ENCODE measurements around the gene SEPTIN12. TPM values are rescaled to one million over a fixed set of nuclear protein-coding genes. Genes with fewer than 3 reads are reported as not detected.

Gene SEPTIN12
- total RNA-seq, 2 donors from 2014 or later = not detected

DNA sequence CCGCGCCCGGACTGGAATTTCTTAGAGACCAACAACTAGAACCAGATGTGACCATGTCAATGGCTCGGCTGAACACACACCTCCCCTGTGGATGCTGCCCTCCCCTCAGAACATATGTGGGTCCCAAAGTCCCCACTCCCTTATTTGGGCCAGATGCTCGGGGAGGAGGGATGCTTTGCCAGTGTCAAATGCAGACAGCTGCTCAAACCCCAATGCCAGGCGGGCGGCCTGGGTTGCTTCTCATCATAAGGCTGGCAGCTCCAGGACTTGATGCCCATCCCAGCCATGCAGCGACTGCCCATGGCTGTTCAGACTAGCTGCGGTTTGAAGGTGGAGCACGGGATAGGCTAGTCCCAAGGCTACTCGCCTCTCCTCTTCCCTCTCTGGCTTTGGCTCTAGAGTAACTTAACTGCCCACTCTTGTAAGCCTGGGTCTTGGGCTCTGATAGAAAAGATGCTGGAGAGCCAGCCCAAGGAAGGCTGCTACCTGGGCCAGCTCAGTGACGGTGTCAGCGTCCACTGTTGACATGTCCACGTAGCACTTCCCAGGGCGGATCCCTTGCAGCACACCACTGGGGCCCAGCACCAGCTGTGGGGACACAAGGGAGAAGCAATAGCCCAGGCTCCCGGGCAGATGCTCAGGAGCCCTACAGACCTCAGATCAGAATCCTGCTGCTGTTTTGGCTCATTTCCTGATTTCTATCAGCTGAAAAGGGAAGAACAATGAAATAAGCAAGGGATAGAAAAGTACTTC lies 25.3 kb upstream of the SEPTIN12 start:
- H3K27me3 Mint-ChIP-seq = no peaks in the 10 kb centered on the region
- DNase-seq (ENCODE audit: low spot score) (no peak), ATAC-seq (no peak)
- H3K4me3 Mint-ChIP-seq = no peak overlapping the region
- no peak overlapping the region for H3K27ac Mint-ChIP-seq
- H3K36me3 Mint-ChIP-seq = peaks cover 7% of the 10 kb centered on the region
- H3K4me1 Mint-ChIP-seq (ENCODE audit: low read depth in 2 of 2) = no peaks in the 10 kb centered on the region
- no peaks in the 10 kb centered on the region for H3K9me3 Mint-ChIP-seq

DNA sequence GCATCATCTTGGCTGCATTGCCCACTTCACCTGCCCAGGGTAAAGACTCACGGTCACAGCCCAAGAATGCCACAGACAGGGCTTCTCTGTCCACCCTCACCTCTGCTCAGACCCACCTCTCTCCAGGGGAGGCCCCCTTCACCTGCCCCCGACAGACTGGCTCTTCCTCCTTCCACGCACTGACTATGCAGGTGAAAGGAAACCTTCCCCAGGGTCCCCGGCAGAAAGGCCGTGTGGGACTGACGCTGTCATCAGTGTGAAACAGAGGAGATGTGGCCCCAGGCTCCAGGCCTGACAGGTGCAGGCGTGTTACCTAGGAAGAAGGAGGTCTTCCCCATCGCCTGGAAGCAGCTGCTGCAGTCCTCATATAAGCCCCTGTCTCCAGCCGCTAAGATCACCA lies 23.6 kb upstream of the SEPTIN12 start:
- no peaks in the 10 kb centered on the region for H3K27me3 Mint-ChIP-seq
- no peaks in the 10 kb centered on the region for H3K9me3 Mint-ChIP-seq
- H3K4me3 Mint-ChIP-seq = no peak overlapping the region
- DNase-seq (ENCODE audit: low spot score) (no peak), ATAC-seq (peak; percentile 17 to 50)
- peaks cover 14% of the 10 kb centered on the region for H3K36me3 Mint-ChIP-seq
- H3K4me1 Mint-ChIP-seq (ENCODE audit: low read depth in 2 of 2) = no peaks in the 10 kb centered on the region
- H3K27ac Mint-ChIP-seq = no peak overlapping the region

DNA sequence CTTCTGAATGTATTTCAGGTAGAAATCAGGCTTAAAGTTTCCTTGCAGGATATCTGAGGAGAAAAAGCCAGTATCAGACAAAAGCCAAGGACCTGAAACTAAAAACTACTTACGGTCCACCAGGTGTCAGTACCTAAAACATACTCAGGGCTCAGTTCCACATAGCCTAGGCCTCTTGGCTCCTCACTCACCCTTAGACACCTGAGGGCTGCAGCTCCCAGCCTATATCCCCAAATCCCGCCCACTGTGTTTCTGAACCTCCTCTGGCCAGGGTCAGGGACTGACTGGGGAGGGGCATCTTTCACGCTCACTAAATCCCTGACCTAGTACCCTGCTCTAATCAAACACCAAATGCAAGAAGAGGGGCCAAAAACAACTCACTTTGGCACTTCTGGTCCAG lies 23.1 kb upstream of the SEPTIN12 start:
- H3K36me3 Mint-ChIP-seq = peaks cover 14% of the 10 kb centered on the region
- no peaks in the 10 kb centered on the region for H3K4me1 Mint-ChIP-seq (ENCODE audit: low read depth in 2 of 2)
- ATAC-seq (peak in 1 of 2 donors; percentile 41), DNase-seq (ENCODE audit: low spot score) (no peak)
- no peak overlapping the region for H3K27ac Mint-ChIP-seq
- H3K9me3 Mint-ChIP-seq = no peaks in the 10 kb centered on the region
- no peaks in the 10 kb centered on the region for H3K27me3 Mint-ChIP-seq
- H3K4me3 Mint-ChIP-seq = no peak overlapping the region

DNA sequence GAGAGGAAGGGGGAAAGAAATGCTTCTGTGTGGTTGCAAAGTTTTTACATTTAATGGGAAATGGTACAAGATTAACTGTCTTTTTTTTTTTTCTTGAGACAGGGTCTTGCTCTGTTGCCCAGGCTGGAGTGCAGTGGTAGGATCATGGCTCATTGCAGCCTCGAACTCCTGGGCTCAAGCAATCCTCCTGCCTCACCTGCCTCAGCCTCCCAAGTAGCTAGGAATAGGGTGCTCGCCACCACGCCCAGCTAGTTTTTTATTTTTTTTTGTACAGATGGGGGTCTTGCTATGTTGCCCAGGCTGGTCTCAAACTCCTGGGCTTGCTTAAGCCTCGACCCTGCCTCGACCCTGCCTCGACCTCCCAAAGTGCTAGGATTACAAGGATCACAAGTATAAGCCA lies 18.1 kb upstream of the SEPTIN12 start:
- no peak for ATAC-seq
- DNase-seq (ENCODE audit: low spot score) = no peak
- Mint-ChIP-seq H3K27ac (no peak overlapping the region), H3K36me3 (peaks cover 7% of the 10 kb centered on the region), H3K4me1 (ENCODE audit: low read depth in 2 of 2) (peaks cover 0 to 5% of the 10 kb centered on the region in 2 donors), H3K9me3 (no peaks in the 10 kb centered on the region), H3K27me3 (no peaks in the 10 kb centered on the region), H3K4me3 (no peak overlapping the region)

DNA sequence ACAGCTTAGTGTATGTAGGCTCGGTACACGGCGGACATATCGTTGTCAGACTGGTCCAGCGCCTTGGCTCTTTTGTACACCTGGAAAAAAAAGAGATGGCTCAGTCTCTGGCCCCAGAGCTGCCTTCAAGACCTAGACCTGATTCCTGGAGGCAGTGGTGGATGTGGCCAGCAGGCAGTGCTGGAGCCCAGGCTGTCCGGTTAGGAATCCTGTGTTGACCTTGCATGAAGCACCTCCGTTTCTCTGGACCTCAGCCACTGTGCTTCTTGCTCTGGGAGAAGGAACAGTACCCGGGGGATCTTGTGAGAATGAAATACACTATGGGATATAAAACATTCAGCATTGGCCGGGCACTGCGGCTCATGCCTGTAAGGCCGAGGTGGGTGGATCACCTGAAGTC lies 17.1 kb upstream of the SEPTIN12 start:
- Mint-ChIP-seq H3K4me3 (no peak overlapping the region), H3K9me3 (no peaks in the 10 kb centered on the region), H3K27me3 (no peaks in the 10 kb centered on the region), H3K27ac (no peak overlapping the region), H3K4me1 (ENCODE audit: low read depth in 2 of 2) (peaks cover 0 to 8% of the 10 kb centered on the region in 2 donors), H3K36me3 (peaks cover 7% of the 10 kb centered on the region)
- no peak for ATAC-seq
- DNase-seq (ENCODE audit: low spot score) = no peak

DNA sequence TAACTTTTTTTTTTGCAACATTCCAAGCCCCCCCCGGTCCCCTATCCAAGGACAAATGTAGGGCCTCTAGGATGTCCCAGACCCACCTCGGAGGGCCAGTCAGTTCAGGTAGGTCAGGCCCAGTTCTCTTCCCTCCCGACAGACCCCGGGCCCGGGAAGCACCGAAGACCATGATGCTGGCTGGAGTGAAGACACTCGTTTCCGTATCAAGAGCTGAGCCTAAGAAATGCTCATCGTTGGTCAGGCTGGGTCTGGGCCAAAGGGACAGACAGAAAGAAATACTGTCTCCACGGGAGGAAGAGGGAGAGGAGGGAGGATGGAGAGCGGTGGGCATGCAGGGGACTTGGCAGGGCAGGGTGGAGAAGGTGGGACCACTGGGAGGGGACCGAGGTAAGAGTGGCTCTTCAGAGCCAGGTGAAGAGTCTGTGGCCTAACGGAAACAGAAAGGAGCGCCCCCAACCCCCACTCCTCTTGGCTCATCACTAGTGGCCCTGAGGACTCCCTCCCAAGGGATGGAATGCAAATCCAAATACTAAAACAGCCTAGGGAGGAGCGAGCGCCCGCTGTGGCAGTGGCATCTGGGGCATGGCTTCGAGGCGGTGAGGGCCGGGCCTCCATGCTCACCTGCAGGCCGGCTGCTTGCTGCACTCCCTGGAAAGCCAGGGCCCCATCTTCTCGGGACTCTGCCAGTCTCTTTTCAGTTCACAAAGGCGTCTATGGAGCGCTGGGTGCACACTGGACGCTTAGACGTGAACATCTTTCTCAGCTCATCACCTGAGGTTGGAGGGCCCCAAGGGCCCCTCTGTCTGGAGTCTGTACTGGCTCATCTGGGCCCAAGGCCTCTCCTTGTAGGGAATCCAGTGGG lies 16.0 kb upstream of the SEPTIN12 start:
- no peaks in the 10 kb centered on the region for H3K9me3 Mint-ChIP-seq
- H3K4me3 Mint-ChIP-seq = peak overlapping the region; percentile 48
- DNase-seq (ENCODE audit: low spot score) (no peak), ATAC-seq (no peak)
- H3K27me3 Mint-ChIP-seq = no peaks in the 10 kb centered on the region
- peak overlapping the region in 1 of 2 donors; percentile 27 for H3K27ac Mint-ChIP-seq
- H3K36me3 Mint-ChIP-seq = peaks cover 7% of the 10 kb centered on the region
- peaks cover 0 to 8% of the 10 kb centered on the region in 2 donors for H3K4me1 Mint-ChIP-seq (ENCODE audit: low read depth in 2 of 2)

DNA sequence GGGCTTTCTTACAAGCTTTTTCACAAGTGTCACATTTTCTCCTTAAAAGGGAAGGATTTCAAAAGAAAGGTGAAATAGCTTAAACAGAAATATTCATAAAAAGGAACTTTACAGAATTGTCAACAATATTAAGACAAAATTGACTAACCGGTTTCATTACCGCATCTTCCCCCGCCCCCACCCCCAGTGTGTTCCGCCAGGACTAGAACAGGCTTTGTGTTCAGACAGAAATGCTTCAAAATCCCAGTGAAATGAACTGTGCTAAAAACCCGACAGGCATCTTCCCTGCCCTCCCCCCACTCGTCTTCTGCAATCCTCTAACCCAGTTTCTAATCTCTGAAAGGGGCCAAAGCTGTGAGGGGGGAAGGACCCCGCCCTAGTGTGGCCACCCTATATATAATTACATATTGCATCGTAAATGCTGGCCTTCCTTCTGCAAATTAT lies 15.3 kb upstream of the SEPTIN12 start:
- H3K36me3 Mint-ChIP-seq = peaks cover 7% of the 10 kb centered on the region
- H3K4me3 Mint-ChIP-seq = peak overlapping the region; percentile 79
- H3K27me3 Mint-ChIP-seq = no peaks in the 10 kb centered on the region
- H3K9me3 Mint-ChIP-seq = no peaks in the 10 kb centered on the region
- no peak for ATAC-seq
- peaks cover 0 to 8% of the 10 kb centered on the region in 2 donors for H3K4me1 Mint-ChIP-seq (ENCODE audit: low read depth in 2 of 2)
- no peak for DNase-seq (ENCODE audit: low spot score)
- H3K27ac Mint-ChIP-seq = peak overlapping the region in 1 of 2 donors; percentile 70

DNA sequence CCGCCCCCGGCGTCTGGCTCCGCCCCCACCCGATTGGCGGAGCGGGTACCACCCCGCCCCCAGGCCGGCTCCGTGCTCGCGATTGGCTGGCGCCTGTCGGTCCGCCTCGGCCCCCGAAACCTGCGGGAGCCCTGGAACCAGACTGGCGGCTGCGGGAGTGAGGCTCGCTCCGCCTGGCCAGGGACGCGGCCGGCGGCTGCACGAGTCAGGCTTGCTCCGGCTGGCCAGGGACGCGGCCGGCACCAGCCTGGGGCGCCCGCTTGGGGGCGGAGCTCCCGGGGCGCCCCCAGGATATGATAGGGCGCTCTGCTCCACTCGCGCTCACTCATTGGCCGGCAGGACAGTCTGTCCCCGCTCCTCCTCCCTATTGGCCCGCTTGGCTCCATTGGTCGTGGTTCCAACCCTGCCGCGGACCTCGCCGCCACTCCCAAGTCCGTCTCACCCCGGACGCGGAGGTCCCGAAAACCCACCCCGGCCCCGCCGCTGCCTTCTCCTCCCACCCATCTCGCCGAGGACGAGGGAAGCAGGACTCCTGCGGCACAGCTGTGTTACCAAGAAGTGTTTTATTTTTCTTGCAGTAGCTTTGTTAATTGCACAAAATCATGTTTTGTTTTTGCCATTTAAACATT lies 14.6 kb upstream of the SEPTIN12 start:
- DNase-seq (ENCODE audit: low spot score) = peak; percentile 92
- Mint-ChIP-seq H3K36me3 (peaks cover 6% of the 10 kb centered on the region), H3K27ac (peak overlapping the region in 1 of 2 donors; percentile 70), H3K4me3 (peak overlapping the region; percentile 79), H3K4me1 (ENCODE audit: low read depth in 2 of 2) (peaks cover 0 to 8% of the 10 kb centered on the region in 2 donors), H3K9me3 (no peaks in the 10 kb centered on the region), H3K27me3 (no peaks in the 10 kb centered on the region)
- peak; percentile 97 for ATAC-seq

DNA sequence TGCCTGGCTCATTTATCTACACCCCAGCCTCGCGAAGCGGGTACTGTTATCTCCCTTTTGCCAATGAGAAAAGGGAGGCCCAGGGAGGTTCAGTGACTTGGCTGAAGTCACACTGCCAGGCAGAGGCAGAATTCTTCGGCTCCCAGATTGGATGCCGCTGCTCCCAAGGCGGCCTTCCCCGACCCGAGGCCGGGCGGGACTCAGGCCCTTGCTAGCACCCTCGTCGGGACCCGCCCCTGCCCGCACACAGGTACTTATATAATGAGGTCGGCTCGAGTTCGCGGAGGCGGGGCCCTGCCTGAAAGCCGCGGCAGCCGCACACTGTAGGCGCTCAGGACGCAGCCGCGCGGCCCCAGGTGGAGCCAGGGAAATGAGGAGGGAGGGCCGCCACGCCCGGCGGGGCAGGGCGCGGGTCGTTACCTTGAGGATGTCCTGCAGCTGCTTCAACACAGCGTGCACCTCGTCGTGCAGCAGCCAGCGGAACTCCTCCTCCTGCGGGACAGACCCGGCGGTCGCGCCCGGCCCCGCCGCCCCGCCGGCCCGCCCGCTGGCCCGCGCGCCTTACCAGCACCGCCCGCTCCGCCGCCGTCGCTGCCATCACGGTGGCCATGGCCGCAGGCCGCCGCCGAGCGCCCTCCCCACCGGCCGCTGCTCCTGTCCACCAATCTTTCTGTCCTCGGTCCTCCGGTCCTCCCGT lies 14.0 kb upstream of the SEPTIN12 start, which contains the start of gene ROGDI:
Gene ROGDI, minus strand, starts transcription at position 672 of the 697 bp plus-strand sequence. Its CDS starts 62 bp downstream, at position 610.
- DNase-seq (ENCODE audit: low spot score) (peak; percentile 77), ATAC-seq (peak; percentile 63 to 69)
- peak within 1 kb of the TSS; percentile 79 for H3K4me3 Mint-ChIP-seq
- peaks cover 0 to 8% of the 10 kb centered on the region in 2 donors for H3K4me1 Mint-ChIP-seq (ENCODE audit: low read depth in 2 of 2)
- no peaks in the 10 kb centered on the region for H3K27me3 Mint-ChIP-seq
- H3K27ac Mint-ChIP-seq = peak within 1 kb of the TSS in 1 of 2 donors; percentile 70
- H3K9me3 Mint-ChIP-seq = no peaks in the 10 kb centered on the region
- H3K36me3 Mint-ChIP-seq = no peaks in the 10 kb centered on the region

DNA sequence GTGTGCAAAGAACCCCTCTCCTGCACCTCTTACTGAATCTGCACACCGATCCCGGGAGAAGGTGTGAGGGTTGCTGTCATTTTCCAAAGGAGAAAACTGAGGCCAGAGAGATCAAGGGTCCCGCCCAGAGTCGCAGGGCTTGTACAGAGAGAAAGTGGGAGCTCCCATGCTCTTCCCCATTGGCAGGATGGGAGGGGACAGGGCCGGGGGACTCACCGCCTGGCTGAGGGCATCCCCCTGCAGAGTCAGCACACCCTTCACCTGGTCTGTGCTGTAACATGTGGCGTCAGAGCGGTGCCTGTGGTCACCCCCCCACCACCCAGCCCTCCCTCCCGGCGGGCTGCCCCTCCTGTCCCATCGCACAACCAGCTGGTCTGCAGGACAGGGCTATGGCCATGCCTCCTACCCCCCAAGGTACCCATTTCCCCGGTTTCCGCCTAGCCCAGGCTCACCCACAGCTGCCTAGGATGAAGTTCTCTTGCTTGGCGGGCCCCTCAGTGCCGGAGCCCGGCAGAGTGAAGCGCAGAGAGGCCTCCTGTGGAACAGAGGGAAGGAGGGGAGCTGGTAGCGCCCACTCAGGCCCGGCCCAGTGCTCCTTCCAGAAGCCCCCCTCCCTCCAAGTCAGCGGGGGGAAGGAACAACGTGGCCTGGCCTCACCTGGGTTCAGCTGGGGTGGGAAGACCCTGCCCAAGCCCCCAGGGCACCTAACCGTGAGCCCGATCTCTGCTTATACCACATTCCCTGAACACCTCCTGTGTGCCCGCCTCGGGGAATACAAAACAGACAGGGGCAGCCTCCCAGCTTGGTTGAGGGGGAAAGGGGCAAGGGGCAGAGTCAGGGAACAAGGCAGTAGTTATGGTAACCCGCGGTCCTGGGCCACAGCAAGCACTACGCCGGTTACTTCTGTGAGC lies 13.2 kb upstream of the SEPTIN12 start:
- ATAC-seq (no peak), DNase-seq (ENCODE audit: low spot score) (peak; percentile 50)
- Mint-ChIP-seq H3K4me1 (ENCODE audit: low read depth in 2 of 2) (peaks cover 0 to 8% of the 10 kb centered on the region in 2 donors), H3K36me3 (no peaks in the 10 kb centered on the region), H3K9me3 (no peaks in the 10 kb centered on the region), H3K4me3 (peak overlapping the region; percentile 79), H3K27me3 (no peaks in the 10 kb centered on the region), H3K27ac (peak overlapping the region in 1 of 2 donors; percentile 58)

DNA sequence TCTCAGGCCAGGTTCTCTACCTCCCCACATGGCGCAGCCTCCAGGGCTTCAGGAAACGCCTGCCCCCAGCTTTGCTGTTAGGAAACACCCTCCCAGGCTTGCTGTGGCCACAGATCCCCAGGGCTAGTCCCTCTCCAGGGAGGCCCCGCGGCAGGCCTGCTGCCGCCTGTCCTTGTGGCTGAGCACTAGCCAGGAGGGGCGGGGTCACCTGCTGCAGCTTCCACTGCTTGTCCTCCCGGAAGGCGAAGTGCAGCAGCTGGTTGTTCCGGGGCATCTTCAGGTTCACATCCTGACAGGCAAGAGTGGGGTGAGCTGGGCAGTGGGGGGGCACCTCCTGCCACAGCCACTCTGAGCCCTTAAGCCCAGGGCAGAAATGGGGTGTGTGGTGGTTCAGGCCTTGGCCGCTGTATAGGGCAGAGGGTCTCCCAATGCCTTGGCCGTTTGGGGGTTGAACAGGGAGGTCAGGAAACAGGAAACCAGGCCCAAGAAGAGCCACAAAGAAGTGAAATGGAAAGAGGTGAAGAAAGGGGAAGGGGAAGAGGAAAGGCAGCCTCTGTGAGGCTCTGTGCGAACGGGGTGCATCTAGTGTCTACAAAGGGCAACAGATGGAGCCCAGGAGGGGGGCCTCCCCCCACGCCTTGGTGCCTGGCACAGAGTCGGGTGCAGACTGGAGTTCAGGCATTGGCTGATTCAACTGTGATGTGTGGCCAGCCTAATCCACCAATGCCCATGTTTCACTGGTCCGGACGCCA lies 12.3 kb upstream of the SEPTIN12 start:
- peak; percentile 60 for DNase-seq (ENCODE audit: low spot score)
- peak overlapping the region in 1 of 2 donors; percentile 58 for H3K27ac Mint-ChIP-seq

More for the DNA sequence above, 12.3 kb upstream of the SEPTIN12 start:
- no peaks in the 10 kb centered on the region for H3K9me3 Mint-ChIP-seq
- peaks cover 0 to 8% of the 10 kb centered on the region in 2 donors for H3K4me1 Mint-ChIP-seq (ENCODE audit: low read depth in 2 of 2)
- no peak for ATAC-seq
- H3K4me3 Mint-ChIP-seq = peak overlapping the region; percentile 73
- no peaks in the 10 kb centered on the region for H3K36me3 Mint-ChIP-seq
- H3K27me3 Mint-ChIP-seq = no peaks in the 10 kb centered on the region
